Measurements from ENCODE around the gene NEK1. TPM values are rescaled to one million over a fixed set of nuclear protein-coding genes. Genes with fewer than 3 reads are reported as not detected.

NEK1 gene
- total and polyA plus RNA-seq, 4 donors = 3.6 to 32.9 (median 9.3) TPM

DNA sequence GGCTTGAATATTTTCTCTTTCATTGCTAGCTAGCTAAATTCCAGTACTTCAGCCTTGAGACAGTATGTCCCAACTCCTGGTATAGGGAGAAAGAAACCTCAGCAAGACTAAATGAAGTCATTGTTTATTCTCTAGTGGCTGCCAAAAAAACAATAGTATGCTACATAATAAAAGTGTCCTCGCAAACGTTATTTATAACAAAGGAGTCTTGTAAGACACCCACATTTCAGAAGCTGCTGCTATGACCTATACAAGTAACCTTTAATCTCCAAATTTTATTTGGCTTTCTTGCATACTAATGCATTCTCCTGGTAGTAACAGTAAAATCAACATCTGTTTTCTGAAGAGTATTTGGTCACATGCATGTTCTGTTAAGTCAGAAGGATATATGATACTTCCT lies 28.8 kb downstream of the NEK1 start:
- H3K36me3 ChIP-seq (ENCODE audit: control insufficient read depth in 4 of 4, insufficient read depth in 4 of 4, low read length in 4 of 4) = peaks cover 2 to 15% (median 13%) of the 10 kb centered on the region in 4 donors
- no peak for TF ChIP-seq CTCF (IDR thresholded peaks at IDR 0.05; ENCODE audit: control extremely low read depth, extremely low read depth)
- no peaks in the 10 kb centered on the region for H3K4me1 ChIP-seq (ENCODE audit: control insufficient read depth in 5 of 5, insufficient read depth in 5 of 5, low read length in 5 of 5)
- H3K4me3 ChIP-seq = no peak overlapping the region
- 51 to 80% methylated on average over 2 of the region's 2 CpGs for WGBS, 2 donors
- no peak overlapping the region for H3K9ac ChIP-seq (ENCODE audit: insufficient read depth in 1 of 2, low read length in 2 of 2)
- no peaks in the 10 kb centered on the region for H3K27me3 ChIP-seq (ENCODE audit: control insufficient read depth in 3 of 3, insufficient read depth in 3 of 3, low read length in 2 of 3)
- H3K27ac ChIP-seq (ENCODE audit: low read depth in 1 of 2, low read length in 1 of 2) = no peak overlapping the region
- no peaks in the 10 kb centered on the region for H3K9me3 ChIP-seq (ENCODE audit: control insufficient read depth in 4 of 4, insufficient read depth in 3 of 4, low read length in 3 of 4)
- peak in 2 of 3 donors; percentile 28 to 30 for DNase-seq
- ATAC-seq (ENCODE audit: insufficient read depth, low FRiP score) = no peak

DNA sequence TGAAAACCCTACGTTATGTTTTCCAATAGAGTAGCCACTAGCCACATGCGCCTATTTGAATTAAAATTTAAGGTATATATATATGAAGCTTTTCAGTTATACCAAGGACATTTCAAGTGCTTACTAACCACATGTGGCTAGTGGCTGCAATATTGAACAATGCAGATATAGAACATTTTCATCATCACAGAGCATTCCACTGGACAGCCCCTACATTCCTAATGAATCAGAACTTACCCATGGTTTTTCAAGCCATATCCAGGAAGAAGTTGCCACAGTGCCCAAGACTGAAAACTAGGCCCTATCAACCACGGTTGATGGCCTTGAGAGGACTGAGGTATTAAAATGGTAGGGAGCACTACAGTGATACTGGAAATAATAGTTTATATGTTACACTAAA lies 29.7 kb downstream of the NEK1 start:
- WGBS, 2 donors = 97% methylated on average over 3 of the region's 3 CpGs
- H3K4me1 ChIP-seq (ENCODE audit: control insufficient read depth in 5 of 5, insufficient read depth in 5 of 5, low read length in 5 of 5) = no peaks in the 10 kb centered on the region
- H3K9me3 ChIP-seq (ENCODE audit: control insufficient read depth in 4 of 4, insufficient read depth in 3 of 4, low read length in 3 of 4) = no peaks in the 10 kb centered on the region
- TF ChIP-seq CTCF (IDR thresholded peaks at IDR 0.05; ENCODE audit: control extremely low read depth, extremely low read depth) = no peak
- peaks cover 2 to 15% (median 12%) of the 10 kb centered on the region in 4 donors for H3K36me3 ChIP-seq (ENCODE audit: control insufficient read depth in 4 of 4, insufficient read depth in 4 of 4, low read length in 4 of 4)
- no peak overlapping the region for H3K9ac ChIP-seq (ENCODE audit: insufficient read depth in 1 of 2, low read length in 2 of 2)
- no peak overlapping the region for H3K27ac ChIP-seq (ENCODE audit: low read depth in 1 of 2, low read length in 1 of 2)
- DNase-seq (no peak), ATAC-seq (ENCODE audit: insufficient read depth, low FRiP score) (no peak)
- H3K27me3 ChIP-seq (ENCODE audit: control insufficient read depth in 3 of 3, insufficient read depth in 3 of 3, low read length in 2 of 3) = no peaks in the 10 kb centered on the region
- no peak overlapping the region for H3K4me3 ChIP-seq

DNA sequence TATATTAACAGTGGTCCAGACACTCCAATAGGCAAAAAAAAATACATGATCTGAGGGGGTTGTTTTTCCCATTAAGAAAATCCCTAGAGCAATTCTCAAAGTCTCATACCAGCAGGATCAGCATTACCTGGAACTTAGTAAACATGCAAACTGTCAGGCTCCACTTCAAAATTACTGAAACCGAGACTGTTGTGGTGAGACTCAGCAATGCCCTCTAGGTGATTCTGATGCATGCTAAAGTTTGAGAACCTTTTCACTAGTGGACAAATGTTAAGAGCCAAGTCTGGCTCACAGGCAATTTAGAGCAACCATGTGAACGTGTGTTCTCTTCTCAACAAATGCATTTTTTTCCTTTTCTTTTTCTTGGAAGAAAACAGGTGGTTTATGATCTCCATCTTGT lies 30.2 kb downstream of the NEK1 start:
- H3K27ac ChIP-seq (ENCODE audit: low read depth in 1 of 2, low read length in 1 of 2) = no peak overlapping the region
- no peaks in the 10 kb centered on the region for H3K4me1 ChIP-seq (ENCODE audit: control insufficient read depth in 5 of 5, insufficient read depth in 5 of 5, low read length in 5 of 5)
- no peak overlapping the region for H3K9ac ChIP-seq (ENCODE audit: insufficient read depth in 1 of 2, low read length in 2 of 2)
- H3K36me3 ChIP-seq (ENCODE audit: control insufficient read depth in 4 of 4, insufficient read depth in 4 of 4, low read length in 4 of 4) = peaks cover 2 to 15% (median 12%) of the 10 kb centered on the region in 4 donors
- 88 to 89% methylated on average over 2 of the region's 2 CpGs for WGBS, 2 donors
- H3K4me3 ChIP-seq = no peak overlapping the region
- DNase-seq = no peak
- H3K9me3 ChIP-seq (ENCODE audit: control insufficient read depth in 4 of 4, insufficient read depth in 3 of 4, low read length in 3 of 4) = no peaks in the 10 kb centered on the region
- ATAC-seq (ENCODE audit: insufficient read depth, low FRiP score) = no peak
- TF ChIP-seq CTCF (IDR thresholded peaks at IDR 0.05; ENCODE audit: control extremely low read depth, extremely low read depth) = no peak
- no peaks in the 10 kb centered on the region for H3K27me3 ChIP-seq (ENCODE audit: control insufficient read depth in 3 of 3, insufficient read depth in 3 of 3, low read length in 2 of 3)

DNA sequence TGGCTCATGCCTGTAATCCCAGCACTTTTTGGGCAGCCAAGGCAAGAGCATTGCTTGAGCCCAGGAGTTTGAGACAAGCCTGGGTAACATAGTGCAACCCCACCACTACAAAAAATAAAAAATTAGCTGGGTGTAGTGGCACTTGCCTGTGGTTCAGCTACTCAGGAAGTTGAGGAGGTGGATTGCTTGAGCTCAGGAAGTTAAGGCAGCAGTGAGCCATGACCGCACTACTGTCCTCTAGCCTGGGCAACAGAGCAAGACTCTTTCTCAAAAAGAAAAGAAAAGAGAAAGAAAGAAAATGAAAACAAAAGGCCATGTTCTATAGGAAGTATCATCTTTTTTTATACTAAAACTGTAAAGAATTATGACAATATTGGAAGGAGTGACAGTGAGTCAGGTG lies 38.5 kb downstream of the NEK1 start:
- Histone ChIP-seq H3K4me3 (no peak overlapping the region), H3K9me3 (ENCODE audit: control insufficient read depth in 4 of 4, insufficient read depth in 3 of 4, low read length in 3 of 4) (no peaks in the 10 kb centered on the region), H3K36me3 (ENCODE audit: control insufficient read depth in 4 of 4, insufficient read depth in 4 of 4, low read length in 4 of 4) (peaks cover 5 to 14% (median 10%) of the 10 kb centered on the region in 4 donors), H3K27ac (ENCODE audit: low read depth in 1 of 2, low read length in 1 of 2) (no peak overlapping the region), H3K4me1 (ENCODE audit: control insufficient read depth in 5 of 5, insufficient read depth in 5 of 5, low read length in 5 of 5) (no peaks in the 10 kb centered on the region), H3K27me3 (ENCODE audit: control insufficient read depth in 3 of 3, insufficient read depth in 3 of 3, low read length in 2 of 3) (no peaks in the 10 kb centered on the region), H3K9ac (ENCODE audit: insufficient read depth in 1 of 2, low read length in 2 of 2) (no peak overlapping the region)
- TF ChIP-seq CTCF (IDR thresholded peaks at IDR 0.05; ENCODE audit: control extremely low read depth, extremely low read depth) = no peak
- no peak for DNase-seq
- 82 to 91% methylated on average over 1 of the region's 1 CpG for WGBS, 2 donors
- ATAC-seq (ENCODE audit: insufficient read depth, low FRiP score) = no peak
